NCI-H1930 (cell line): ENCODE data around the gene TGFBI.

Experiments used
- DNase-seq, 2 experiments: peaks; one replicate each; lab custom pipeline; 2025; lab: John Stamatoyannopoulos, UW

TGFBI gene

GRCh38 chr5:136064510-136064909 is 35.7 kb downstream of the TGFBI start:
- no peak for DNase-seq

GRCh38 chr5:136065588-136065987 is 36.8 kb downstream of the TGFBI start:
- DNase-seq = no peak

GRCh38 chr5:136066661-136067271 is 38.0 kb downstream of the TGFBI start:
- DNase-seq = no peak

GRCh38 chr5:136067422-136067821 is 38.6 kb downstream of the TGFBI start:
- no peak for DNase-seq

GRCh38 chr5:136070486-136071285 is 41.9 kb downstream of the TGFBI start:
- no peak for DNase-seq

DNA sequence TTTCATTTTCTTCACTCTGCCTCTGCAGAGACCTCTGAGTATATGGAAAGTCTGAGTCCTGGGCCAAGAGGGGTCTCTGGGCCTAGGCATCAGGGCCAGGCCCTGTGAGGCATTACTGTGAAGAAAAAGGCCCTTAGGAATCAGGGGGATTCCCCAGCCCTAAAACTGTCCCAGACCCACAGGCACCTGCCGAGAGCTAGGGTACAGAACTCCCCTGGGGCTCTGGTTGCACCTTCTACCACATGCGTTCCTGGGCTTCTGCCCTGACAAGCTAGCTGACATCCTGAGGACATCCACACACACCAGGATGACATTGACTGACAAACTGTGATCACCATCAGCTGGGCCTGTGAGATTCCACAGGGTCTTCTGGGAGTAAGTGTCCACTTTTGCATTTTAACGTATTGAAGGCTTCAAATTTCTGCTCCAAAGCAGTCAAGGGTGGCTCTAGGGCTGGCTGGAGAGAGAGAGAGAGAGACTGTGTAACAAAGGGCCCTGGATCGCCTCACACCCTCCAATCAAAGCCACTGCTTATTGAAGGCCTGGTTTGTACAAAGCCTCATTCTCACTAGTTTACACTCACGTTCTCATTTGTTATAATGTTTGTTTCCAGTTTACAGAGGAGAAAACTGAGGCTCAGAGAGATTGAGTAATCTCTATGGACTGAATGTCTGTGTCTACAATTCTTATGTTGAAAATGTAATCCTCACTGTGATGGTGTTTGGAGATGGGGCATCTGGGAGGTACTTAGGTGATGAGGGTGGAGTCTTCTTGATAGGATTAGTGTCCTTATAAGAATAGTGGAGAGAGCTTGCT is 45.1 kb downstream of the TGFBI start:
- no peak for DNase-seq

GRCh38 chr5:136075466-136075891 is 46.7 kb downstream of the TGFBI start:
- no peak for DNase-seq

GRCh38 chr5:136076067-136076466 is 47.3 kb downstream of the TGFBI start:
- no peak for DNase-seq

DNA sequence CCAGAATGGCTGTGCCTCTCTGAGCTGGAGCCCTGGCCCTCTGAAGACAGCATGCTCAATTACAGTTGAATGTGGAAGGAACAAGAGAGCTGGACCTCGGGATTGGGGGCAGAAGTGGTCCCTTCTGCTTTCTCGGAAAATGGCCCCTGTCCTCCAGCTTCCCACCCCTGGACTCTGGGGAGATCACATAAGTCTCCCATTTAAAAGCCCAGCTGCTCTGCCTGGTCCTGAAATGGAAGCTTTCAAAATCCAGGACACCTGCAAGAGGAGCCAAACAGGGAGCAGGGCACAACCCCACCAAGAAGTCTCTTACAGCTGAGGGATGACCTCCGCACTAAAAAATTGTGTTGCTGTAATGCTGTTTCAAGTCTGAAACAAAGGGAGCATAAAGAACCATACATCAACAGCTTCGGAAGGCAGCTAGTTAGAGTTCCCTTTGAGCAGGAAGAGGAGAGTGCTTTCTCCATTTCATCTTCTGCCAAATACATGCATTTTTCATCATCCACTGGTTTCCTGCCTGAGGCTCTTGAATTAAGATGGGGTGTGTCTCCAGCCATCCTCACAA is 48.2 kb downstream of the TGFBI start:
- no peak for DNase-seq

DNA sequence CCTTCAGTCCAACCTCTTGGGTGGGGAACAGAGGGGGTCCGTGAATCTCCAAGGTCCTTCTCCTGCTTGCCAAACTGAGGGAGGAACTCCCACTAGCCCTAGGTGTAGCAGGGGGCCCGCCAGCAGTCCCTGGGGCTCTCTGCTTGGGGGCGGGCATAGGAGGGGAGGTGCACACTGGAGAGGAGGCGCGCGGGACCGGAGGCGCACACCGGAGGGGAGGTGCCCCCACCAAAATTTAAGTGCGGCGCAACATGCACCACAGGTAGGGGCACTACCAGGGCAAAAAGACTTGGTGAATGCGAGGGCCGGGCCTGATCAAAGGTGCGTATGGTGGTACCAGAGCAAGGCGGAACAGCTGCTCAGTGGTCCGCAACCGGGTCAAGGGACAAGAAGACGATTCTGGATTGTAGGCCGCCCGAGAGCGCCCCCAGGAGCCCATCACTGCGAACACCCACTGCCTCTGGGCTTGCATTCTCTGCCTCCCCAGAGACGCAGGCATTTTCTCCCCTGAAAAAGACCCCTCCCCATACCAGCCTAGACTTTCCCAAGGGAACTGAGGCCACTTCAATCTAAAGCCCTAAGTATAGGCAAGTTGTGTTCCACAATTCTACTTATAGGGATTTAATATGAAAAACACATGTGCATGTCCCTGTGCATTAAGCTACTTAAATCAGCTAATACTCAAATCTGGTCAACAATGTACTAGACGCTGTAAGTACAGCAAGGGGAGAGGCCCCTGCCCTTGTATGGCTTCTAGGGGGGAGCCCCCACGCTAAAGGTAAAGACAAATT is 50.6 kb downstream of the TGFBI start:
- DNase-seq = no peak

DNA sequence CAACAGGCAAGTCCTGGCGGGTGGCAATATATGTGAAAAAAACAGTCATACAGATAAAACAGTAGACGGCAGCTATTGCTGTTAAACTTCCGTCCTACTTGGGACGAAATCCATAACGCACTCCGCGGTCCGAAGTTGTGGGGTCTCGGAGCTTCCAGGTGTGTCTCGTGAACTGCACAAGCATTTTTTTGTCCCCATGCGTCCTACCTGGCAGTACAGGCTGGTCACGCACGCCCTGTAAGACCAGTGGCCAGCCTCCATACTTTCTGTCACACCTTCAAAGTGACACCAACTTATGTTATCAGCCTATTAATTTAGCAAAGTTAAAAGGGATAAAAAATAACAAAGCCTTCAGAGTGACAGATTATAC is 51.3 kb downstream of the TGFBI start:
- no peak for DNase-seq

DNA sequence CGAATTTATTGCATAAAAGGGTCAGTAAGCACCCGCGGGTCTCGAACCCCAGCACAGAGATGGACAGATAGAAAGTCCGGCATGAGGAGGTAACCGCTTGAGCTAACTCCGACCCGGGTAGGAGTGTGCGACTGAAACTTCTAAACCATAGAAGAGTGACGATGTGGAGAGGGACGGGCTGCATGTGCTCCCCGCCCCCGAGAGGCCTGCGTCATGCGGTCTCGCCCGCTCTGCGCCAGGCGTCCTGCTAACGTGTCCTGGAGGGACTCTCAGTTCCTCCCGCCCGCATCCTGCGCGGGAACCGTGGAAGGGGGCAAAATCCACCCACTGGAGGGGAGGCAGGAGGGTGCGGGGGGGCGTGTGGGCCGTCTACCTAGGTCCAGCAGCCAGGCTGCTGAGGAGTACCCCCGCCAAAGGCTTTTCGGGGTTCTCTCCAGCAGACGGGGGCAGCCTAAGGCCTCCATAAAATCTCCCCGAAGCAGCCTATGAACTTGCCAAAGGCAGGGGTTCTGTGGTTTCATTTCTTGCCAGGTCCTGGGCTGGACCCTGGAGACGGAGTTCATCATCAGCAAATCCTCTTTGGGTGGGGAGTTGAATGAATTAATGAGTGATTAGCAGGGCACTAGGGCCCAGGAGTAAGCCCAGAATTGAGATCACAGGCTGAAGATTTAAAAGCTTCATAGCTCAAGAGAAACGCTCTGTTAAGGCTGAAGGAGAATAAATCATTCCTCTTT is 51.9 kb downstream of the TGFBI start:
- DNase-seq = no peak

DNA sequence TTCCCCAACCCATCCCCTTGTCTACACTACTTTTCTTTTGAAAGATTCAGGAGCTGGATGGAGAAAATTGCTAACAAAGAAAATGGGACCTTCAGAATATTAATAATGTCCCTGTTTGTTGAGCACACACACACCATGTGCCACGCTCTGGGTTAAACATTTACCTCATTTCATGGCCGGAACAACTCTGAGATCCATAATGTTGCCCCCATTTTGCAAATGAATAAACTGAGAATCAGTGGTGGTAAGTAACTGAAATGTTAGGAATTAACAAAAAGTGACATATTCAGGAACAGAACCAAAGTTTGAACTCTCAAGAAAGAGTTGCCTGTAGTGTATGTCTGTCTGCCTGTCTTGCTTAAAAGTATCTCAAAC is 52.4 kb downstream of the TGFBI start:
- DNase-seq = no peak

DNA sequence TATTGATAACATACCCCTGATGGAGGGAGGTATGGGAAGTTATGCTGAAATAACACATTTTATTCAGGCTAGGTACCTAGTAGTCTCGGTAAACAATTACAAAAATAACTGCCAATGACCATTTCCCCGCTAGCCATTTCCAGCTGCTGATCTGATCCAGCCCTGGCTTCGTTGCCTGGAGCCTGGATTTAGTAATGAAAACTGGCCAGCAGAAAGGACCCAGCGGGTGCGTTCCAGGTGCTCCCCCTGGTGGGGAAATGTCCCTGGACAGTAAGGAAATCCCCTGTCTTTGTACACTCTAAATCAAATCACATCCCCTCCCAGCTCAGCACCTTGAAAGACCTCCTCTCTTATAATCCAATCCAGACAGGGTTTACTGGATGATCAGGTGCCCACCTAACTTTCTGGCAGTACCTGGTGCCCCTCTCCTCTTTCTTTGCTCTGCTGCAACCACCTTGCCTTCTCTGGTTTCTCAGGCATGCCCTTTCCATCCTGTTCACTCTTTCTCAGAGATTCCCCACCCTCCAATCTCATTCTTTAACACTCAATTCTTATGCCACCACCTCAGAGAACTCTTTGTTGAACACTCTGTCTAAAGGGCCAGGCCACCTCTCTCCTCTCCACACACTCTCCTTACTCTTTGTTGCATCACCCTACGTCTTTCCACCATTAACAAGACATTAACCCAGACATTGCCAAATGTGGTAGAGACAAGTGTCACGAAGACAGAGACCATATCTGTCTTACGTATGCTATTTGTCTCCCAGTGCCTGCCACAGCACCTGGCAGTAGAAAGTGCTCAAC is 53.8 kb downstream of the TGFBI start:
- peak in 1 of 2 experiments; percentile 20 for DNase-seq

- no peak for DNase-seq
These were observed 55.9 kb downstream of the TGFBI start for GRCh38 chr5:136084698-136085097.

DNA sequence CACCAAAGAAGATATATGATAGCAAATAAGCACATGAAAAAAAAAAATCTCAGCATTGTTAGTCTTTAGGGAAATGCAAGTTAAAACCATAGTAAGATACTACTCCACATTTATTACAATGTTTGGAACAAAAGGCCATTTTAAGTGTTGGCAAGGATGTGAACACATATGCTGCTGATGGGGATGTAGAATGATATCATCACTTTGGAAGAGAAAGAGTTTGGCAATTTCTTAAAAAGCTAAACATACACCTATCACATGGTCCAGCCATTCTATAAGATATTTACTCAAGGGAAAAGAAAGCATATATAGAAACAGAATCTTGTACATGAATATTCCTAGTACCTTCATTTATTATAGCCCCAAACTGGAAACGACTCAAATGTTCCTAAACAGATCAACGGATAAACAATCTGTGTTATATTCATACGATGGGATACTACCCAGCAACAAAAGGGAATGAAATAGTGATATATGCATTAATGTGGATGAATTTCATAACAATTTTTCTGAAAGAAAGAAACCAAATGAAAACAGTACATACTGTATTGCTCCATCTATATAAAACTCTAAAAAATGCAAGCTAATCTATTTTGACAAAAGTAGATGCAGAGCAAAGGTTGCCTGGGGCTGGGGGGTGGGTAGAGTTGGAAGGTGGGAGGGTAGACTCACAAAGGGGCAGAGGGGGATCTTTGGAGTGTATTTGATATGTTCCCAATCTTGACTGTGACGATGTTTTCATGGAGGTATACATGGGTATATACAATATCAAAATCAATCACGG is 58.2 kb downstream of the TGFBI start:
- DNase-seq = no peak

- DNase-seq = no peak
These were observed 59.4 kb downstream of the TGFBI start for GRCh38 chr5:136087961-136088871.

- no peak for DNase-seq
These were observed 61.0 kb downstream of the TGFBI start for GRCh38 chr5:136089791-136090190.
